Measurements from ENCODE around the gene TMEM140. TPM values are rescaled to one million over a fixed set of nuclear protein-coding genes. Genes with fewer than 3 reads are reported as not detected.

The TMEM140 gene
- total and polyA plus RNA-seq, 9 of the 15 experiments (the other 6 are each of a cell fraction or from before 2014, with no cell fraction given), result 0.03 to 0.82 (median 0.23) TPM

DNA sequence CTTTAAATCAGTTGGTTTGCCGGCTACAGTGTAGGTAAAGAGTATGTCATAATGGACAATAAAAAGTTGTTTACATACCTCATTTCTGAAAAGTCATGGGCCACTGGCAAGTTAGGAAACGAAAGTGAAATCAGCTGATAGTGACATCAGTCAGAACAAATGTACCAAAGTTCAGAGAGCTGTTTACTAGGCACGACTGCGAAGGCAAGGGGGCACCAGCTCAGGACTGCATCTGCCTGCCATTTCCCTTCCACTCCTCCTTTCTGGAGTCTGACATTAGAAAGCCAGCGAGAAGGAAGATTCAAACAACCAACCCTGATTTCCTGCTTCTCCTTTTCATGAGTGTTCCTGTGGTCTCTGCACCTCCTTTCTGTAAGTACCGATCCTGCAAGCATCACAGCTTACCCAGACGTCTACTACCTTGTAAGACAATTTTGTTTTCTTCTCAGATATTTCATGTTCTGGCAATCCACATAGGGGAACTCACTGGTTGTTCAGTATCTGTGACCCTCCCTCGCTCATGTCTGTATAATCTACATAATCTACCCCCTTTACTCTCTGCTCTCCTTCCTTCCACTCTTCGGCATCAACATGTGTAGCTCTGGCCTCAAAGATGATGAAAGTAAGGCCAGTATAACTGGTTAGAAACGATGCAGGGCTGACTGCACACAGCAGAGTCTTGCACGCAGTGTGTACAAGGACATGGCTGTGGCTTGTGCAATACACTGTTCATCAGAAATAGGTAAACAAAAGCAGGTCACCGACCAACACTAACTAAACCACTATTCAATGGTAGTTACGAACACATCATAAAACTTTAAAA is at the start of gene TMEM140 (continued):
- TF ChIP-seq, protein P1, sequence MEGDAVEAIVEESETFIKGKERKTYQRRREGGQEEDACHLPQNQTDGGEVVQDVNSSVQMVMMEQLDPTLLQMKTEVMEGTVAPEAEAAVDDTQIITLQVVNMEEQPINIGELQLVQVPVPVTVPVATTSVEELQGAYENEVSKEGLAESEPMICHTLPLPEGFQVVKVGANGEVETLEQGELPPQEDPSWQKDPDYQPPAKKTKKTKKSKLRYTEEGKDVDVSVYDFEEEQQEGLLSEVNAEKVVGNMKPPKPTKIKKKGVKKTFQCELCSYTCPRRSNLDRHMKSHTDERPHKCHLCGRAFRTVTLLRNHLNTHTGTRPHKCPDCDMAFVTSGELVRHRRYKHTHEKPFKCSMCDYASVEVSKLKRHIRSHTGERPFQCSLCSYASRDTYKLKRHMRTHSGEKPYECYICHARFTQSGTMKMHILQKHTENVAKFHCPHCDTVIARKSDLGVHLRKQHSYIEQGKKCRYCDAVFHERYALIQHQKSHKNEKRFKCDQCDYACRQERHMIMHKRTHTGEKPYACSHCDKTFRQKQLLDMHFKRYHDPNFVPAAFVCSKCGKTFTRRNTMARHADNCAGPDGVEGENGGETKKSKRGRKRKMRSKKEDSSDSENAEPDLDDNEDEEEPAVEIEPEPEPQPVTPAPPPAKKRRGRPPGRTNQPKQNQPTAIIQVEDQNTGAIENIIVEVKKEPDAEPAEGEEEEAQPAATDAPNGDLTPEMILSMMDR (IDR thresholded peaks at IDR 0.05 in 2 of 3, conservative IDR thresholded peaks at IDR 0.05 in 1 of 3; ENCODE audit: insufficient read depth in 2 of 3, low read depth in 1 of 3, low read length in 3 of 3), result no peak
- no peak for TF ChIP-seq GABPB2 (CRISPR knock-in tag; conservative IDR thresholded peaks at IDR 0.05)
- TF ChIP-seq ZNF561 (CRISPR knock-in tag; conservative IDR thresholded peaks at IDR 0.05), result no peak
- no peak for TF ChIP-seq ZNF785 (CRISPR knock-in tag; IDR thresholded peaks at IDR 0.05)
- TF ChIP-seq FIP1L1 (IDR thresholded peaks at IDR 0.05; ENCODE audit: low read depth, low read length, poor library complexity, severe bottlenecking), result no peak
- TF ChIP-seq CHAMP1 (IDR thresholded peaks at IDR 0.05), result no peak
- no peak for TF ChIP-seq BCLAF1 (IDR thresholded peaks at IDR 0.05; ENCODE audit: borderline replicate concordance in 1 of 2, control insufficient read depth in 1 of 2, low read depth in 2 of 2, low read length in 1 of 2)
- TF ChIP-seq NFATC3 (IDR thresholded peaks at IDR 0.05), result no peak
- 0 out of 4 replicates have a peak, but pooled peaks of 1 of the 2 experiments have one; percentile 15 for TF ChIP-seq ARNT (IDR thresholded peaks at IDR 0.05)
- peak; percentile 68 for TF ChIP-seq ZNF165 (CRISPR knock-in tag; IDR thresholded peaks at IDR 0.05; ENCODE audit: borderline replicate concordance)
- peak; percentile 10; the same call in 1 of the 2 replicates for TF ChIP-seq SMARCC2 (IDR thresholded peaks at IDR 0.05; ENCODE audit: low read depth)
- TF ChIP-seq NR3C1 (CRISPR knock-in tag; IDR thresholded peaks at IDR 0.05), result no peak
- TF ChIP-seq JUND (IDR thresholded peaks at IDR 0.05; ENCODE audit: borderline replicate concordance, low read depth, low read length), result peak; percentile 89
- peak; percentile 97 for TF ChIP-seq JUND (tag; IDR thresholded peaks at IDR 0.05; ENCODE audit: borderline replicate concordance, low read depth, low read length)
- TF ChIP-seq, protein P2, sequence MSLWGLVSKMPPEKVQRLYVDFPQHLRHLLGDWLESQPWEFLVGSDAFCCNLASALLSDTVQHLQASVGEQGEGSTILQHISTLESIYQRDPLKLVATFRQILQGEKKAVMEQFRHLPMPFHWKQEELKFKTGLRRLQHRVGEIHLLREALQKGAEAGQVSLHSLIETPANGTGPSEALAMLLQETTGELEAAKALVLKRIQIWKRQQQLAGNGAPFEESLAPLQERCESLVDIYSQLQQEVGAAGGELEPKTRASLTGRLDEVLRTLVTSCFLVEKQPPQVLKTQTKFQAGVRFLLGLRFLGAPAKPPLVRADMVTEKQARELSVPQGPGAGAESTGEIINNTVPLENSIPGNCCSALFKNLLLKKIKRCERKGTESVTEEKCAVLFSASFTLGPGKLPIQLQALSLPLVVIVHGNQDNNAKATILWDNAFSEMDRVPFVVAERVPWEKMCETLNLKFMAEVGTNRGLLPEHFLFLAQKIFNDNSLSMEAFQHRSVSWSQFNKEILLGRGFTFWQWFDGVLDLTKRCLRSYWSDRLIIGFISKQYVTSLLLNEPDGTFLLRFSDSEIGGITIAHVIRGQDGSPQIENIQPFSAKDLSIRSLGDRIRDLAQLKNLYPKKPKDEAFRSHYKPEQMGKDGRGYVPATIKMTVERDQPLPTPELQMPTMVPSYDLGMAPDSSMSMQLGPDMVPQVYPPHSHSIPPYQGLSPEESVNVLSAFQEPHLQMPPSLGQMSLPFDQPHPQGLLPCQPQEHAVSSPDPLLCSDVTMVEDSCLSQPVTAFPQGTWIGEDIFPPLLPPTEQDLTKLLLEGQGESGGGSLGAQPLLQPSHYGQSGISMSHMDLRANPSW (CRISPR knock-in tag; IDR thresholded peaks at IDR 0.05), result no peak

All from K562 (cell line).